Activated T-cell treated with anti-CD3 and anti-CD28 coated beads for 4 hours (primary cell): ENCODE data around the gene TAF4.
"Not testable (repeated sequence)": the region's sequence is repeated elsewhere in the genome, so short reads cannot be mapped to it uniquely, and the experiment has no call there.

Experiments
- DNase-seq: peaks from one replicate; pipeline ENCODE4 v3.0.0-alpha.2; 2020

TAF4 gene

GRCh38 chr20:61958773-61959700 lies 106.6 kb downstream of the TAF4 start:
- DNase-seq = no peak

GRCh38 chr20:61957961-61958715 lies 107.5 kb downstream of the TAF4 start:
- DNase-seq = no peak

GRCh38 chr20:61956396-61957342 lies 109.0 kb downstream of the TAF4 start:
- DNase-seq = no peak

GRCh38 chr20:61955668-61956395 lies 109.8 kb downstream of the TAF4 start:
- DNase-seq = no peak

- no peak for DNase-seq
Observed at GRCh38 chr20:61954276-61955021, 111.2 kb downstream of the TAF4 start.

- no peak for DNase-seq
Observed at GRCh38 chr20:61953037-61954021, 112.4 kb downstream of the TAF4 start.

- no peak for DNase-seq
Observed at GRCh38 chr20:61951695-61952533, 113.8 kb downstream of the TAF4 start.

GRCh38 chr20:61950641-61951071 lies 115.0 kb downstream of the TAF4 start:
- no peak for DNase-seq

- no peak for DNase-seq
Observed at GRCh38 chr20:61949714-61950640, 115.7 kb downstream of the TAF4 start.

GRCh38 chr20:61949363-61949713 lies 116.3 kb downstream of the TAF4 start:
- no peak for DNase-seq

GRCh38 chr20:61948586-61949362 lies 116.9 kb downstream of the TAF4 start:
- DNase-seq = no peak

GRCh38 chr20:61948056-61948455 lies 117.6 kb downstream of the TAF4 start:
- DNase-seq = not testable (repeated sequence)

GRCh38 chr20:61945495-61945894 lies 120.2 kb downstream of the TAF4 start:
- DNase-seq = not testable (repeated sequence)

GRCh38 chr20:61944967-61945366 lies 120.7 kb downstream of the TAF4 start:
- not testable (repeated sequence) for DNase-seq

GRCh38 chr20:61942526-61942925 lies 123.2 kb downstream of the TAF4 start:
- DNase-seq = no peak

- DNase-seq = no peak
Observed at GRCh38 chr20:61941721-61942405, 123.8 kb downstream of the TAF4 start.
